H1 (cell line): ENCODE results near the gene ETS1. TPM values are rescaled to one million over a fixed set of nuclear protein-coding genes. Genes with fewer than 3 reads are reported as not detected.

Experiments used
- CTCF ChIA-PET: fragments of 300-600 bp; sonication (Branson Sonifier 250); formaldehyde crosslinking; loops from one replicate; lab custom pipeline; 2021; ENCODE audit not compliant: partially characterized antibody; lab: Charles Lee
- POLR2A ChIA-PET: fragments of 300-600 bp; sonication (Branson Sonifier 250); formaldehyde crosslinking; loops from one replicate; lab custom pipeline; 2021; ENCODE audit warnings: inconsistent platforms; ENCODE audit not compliant: partially characterized antibody; lab: Charles Lee
- DNase-seq, 2 experiments: peaks; one replicate each; pipeline versions ENCODE4 v3.0.0 to v3.0.0-alpha.2; 2010 to 2022; ENCODE audit warnings: low spot score in 2 of 2, low read depth in 1 of 2, mixed read lengths in 1 of 2
- FAIRE-seq: peaks from 2 replicates; lab custom pipeline; 2011; peaks lifted over from hg19 to GRCh38; lab: Jason Lieb, UNC
- H2AFZ ChIP-seq: 2 replicates; pipeline ENCODE4 v1.8.1; 2012; ENCODE audit warnings: low read length, inconsistent platforms
- H2AK5ac ChIP-seq: 2 replicates; pipeline ENCODE4 v1.6.1; 2013; ENCODE audit warnings: low read depth, low read length
- H2BK120ac ChIP-seq: replicated peaks from 2 replicates; pipeline ENCODE3; 2013; ENCODE audit warnings: low read depth, low read length, inconsistent platforms
- H2BK12ac ChIP-seq: 2 replicates; pipeline ENCODE4 v1.6.1; 2013; ENCODE audit warnings: low read depth, low read length
- H2BK15ac ChIP-seq: 2 replicates; pipeline ENCODE4 v1.6.1; 2013; ENCODE audit warnings: low read length
- H2BK20ac ChIP-seq: 2 replicates; pipeline ENCODE4 v1.6.1; 2013; ENCODE audit warnings: low read length
- H2BK5ac ChIP-seq: 2 replicates; pipeline ENCODE4 v1.6.1; 2013; ENCODE audit warnings: low read depth, low read length
- H3K14ac ChIP-seq: 2 replicates; pipeline ENCODE4 v1.6.1; 2013; ENCODE audit warnings: inconsistent platforms; ENCODE audit not compliant: insufficient read length
- H3K18ac ChIP-seq: 2 replicates; pipeline ENCODE4 v1.6.1; 2013; ENCODE audit warnings: low read length; ENCODE audit errors: extremely low read depth
- H3K23ac ChIP-seq: 2 replicates; pipeline ENCODE4 v1.6.1; 2013; ENCODE audit warnings: inconsistent platforms; ENCODE audit not compliant: insufficient read length
- H3K23me2 ChIP-seq: 2 replicates; pipeline ENCODE4 v1.6.1; 2013; ENCODE audit warnings: low read depth, low read length
- H3K27ac ChIP-seq: 2 replicates; pipeline ENCODE4 v1.6.1; 2011; ENCODE audit warnings: low read depth, low read length, inconsistent platforms
- H3K27me3 ChIP-seq, 4 experiments: replicated peaks in 1 of 4; 1 replicate in 1 of 4; 2 replicates in 3 of 4; pipeline versions ENCODE4 v1.6.1 to v1.8.1; 2011 to 2013; ENCODE audit warnings: low read length in 3 of 4, mild to moderate bottlenecking in 3 of 4, inconsistent platforms in 2 of 4, mixed read lengths in 2 of 4, moderate library complexity in 1 of 4; ENCODE audit not compliant: control insufficient read depth in 3 of 4, insufficient read depth in 3 of 4; ENCODE audit errors: extremely low read depth in 1 of 4
- H3K36me3 ChIP-seq, 4 experiments: 2 replicates each; pipeline versions ENCODE4 v1.6.1 to v1.8.1; 2011 to 2013; ENCODE audit warnings: mild to moderate bottlenecking in 4 of 4, low read length in 3 of 4, moderate library complexity in 2 of 4, control low read depth in 1 of 4, inconsistent platforms in 1 of 4; ENCODE audit not compliant: insufficient read depth in 4 of 4, control insufficient read depth in 2 of 4
- H3K4ac ChIP-seq: replicated peaks from 2 replicates; pipeline ENCODE3; 2013; ENCODE audit warnings: low read length, low read depth, mixed read lengths, inconsistent platforms; ENCODE audit not compliant: insufficient read length
- H3K4me1 ChIP-seq, 4 experiments: replicated peaks in 1 of 4; 1 replicate in 1 of 4; 2 replicates in 3 of 4; pipeline versions ENCODE4 v1.6.1 to v1.8.1; 2011 to 2013; ENCODE audit warnings: low read length in 3 of 4, inconsistent platforms in 2 of 4, mixed read lengths in 1 of 4; ENCODE audit not compliant: insufficient read depth in 4 of 4, control insufficient read depth in 3 of 4
- H3K4me2 ChIP-seq, 2 experiments: 2 replicates each; pipeline versions ENCODE4 v1.6.1 to v1.8.1; 2011 to 2013; ENCODE audit warnings: low read depth in 2 of 2, low read length in 2 of 2, control low read depth in 1 of 2, inconsistent platforms in 1 of 2, mild to moderate bottlenecking in 1 of 2; ENCODE audit not compliant: insufficient read depth in 1 of 2
- H3K4me3 ChIP-seq, 4 experiments: fragments of 200-600, 300-600 bp in 1 of 4; sonication (generic), shearing (Covaris generic), sonication (Bioruptor Twin) in 1 of 4; 2 replicates each; pipeline versions ENCODE4 v1.5.1 to v1.8.1; 2011 to 2016; ENCODE audit warnings: low read length in 4 of 4, low read depth in 3 of 4, control low read depth in 2 of 4, inconsistent platforms in 2 of 4, mild to moderate bottlenecking in 2 of 4, mixed read lengths in 1 of 4, moderate library complexity in 1 of 4; ENCODE audit not compliant: insufficient read depth in 2 of 4; ENCODE audit errors: extremely low read depth in 1 of 4
- H3K56ac ChIP-seq: replicated peaks from 2 replicates; pipeline ENCODE3; 2013; ENCODE audit warnings: low read depth, mild to moderate bottlenecking, mixed read lengths, low read length, inconsistent platforms; ENCODE audit not compliant: insufficient read length
- H3K79me1 ChIP-seq: 2 replicates; pipeline ENCODE4 v1.6.1; 2013; ENCODE audit warnings: low read depth, low read length, control low read depth
- H3K79me2 ChIP-seq, 2 experiments: 2 replicates each; pipeline versions ENCODE4 v1.6.1 to v1.8.1; 2012 to 2013; ENCODE audit warnings: low read length in 2 of 2, mild to moderate bottlenecking in 2 of 2, inconsistent platforms in 1 of 2; ENCODE audit not compliant: insufficient read depth in 2 of 2, control insufficient read depth in 1 of 2
- H3K9ac ChIP-seq, 4 experiments: replicated peaks in 1 of 4; 1 replicate in 1 of 4; 2 replicates in 3 of 4; pipeline versions ENCODE4 v1.6.1 to v1.8.1; 2011 to 2013; ENCODE audit warnings: low read depth in 3 of 4, low read length in 3 of 4, control low read depth in 2 of 4, mild to moderate bottlenecking in 2 of 4, moderate library complexity in 2 of 4, inconsistent platforms in 1 of 4; ENCODE audit errors: extremely low read depth in 1 of 4
- H3K9me3 ChIP-seq, 2 experiments: 2 replicates each; pipeline versions ENCODE4 v1.6.1 to v1.8.1; 2012 to 2013; ENCODE audit warnings: mild to moderate bottlenecking in 2 of 2, moderate library complexity in 2 of 2, control low read depth in 1 of 2, inconsistent platforms in 1 of 2, low read depth in 1 of 2, low read length in 1 of 2, mixed read lengths in 1 of 2; ENCODE audit not compliant: insufficient read depth in 2 of 2
- H4K20me1 ChIP-seq, 2 experiments: replicated peaks in 1 of 2; 2 replicates each; pipeline versions ENCODE3 to v1.8.1; 2011 to 2013; ENCODE audit warnings: inconsistent platforms in 2 of 2, low read length in 2 of 2, mild to moderate bottlenecking in 1 of 2; ENCODE audit not compliant: insufficient read depth in 2 of 2, control insufficient read depth in 1 of 2
- H4K5ac ChIP-seq: 2 replicates; pipeline ENCODE4 v1.6.1; 2013; ENCODE audit warnings: low read length, low read depth, mixed read lengths, inconsistent platforms; ENCODE audit not compliant: insufficient read length
- H4K8ac ChIP-seq: 2 replicates; pipeline ENCODE4 v1.8.0; 2013; ENCODE audit warnings: mild to moderate bottlenecking, moderate library complexity, low read length, inconsistent platforms; ENCODE audit not compliant: insufficient read depth; ENCODE audit errors: extremely low read depth
- H4K91ac ChIP-seq: replicated peaks from 2 replicates; pipeline ENCODE3; 2013; ENCODE audit warnings: low read length, mixed read lengths, inconsistent platforms; ENCODE audit not compliant: insufficient read length
- CREB1 ChIP-seq: IDR thresholded peaks from 2 replicates; pipeline ENCODE4 v1.6.1; 2012; ENCODE audit warnings: inconsistent platforms
- EGR1 ChIP-seq: IDR thresholded peaks from 2 replicates; pipeline ENCODE4 v1.6.1; 2011; ENCODE audit warnings: low read depth, low read length, borderline replicate concordance
- FOSL1 ChIP-seq: IDR thresholded peaks from 2 replicates; pipeline ENCODE4 v1.6.1; 2011; ENCODE audit warnings: mild to moderate bottlenecking, low read depth, low read length, moderate library complexity; ENCODE audit not compliant: insufficient read depth
- GTF2F1 ChIP-seq: IDR thresholded peaks from 2 replicates; pipeline ENCODE4 v1.6.1; 2012; ENCODE audit warnings: low read depth, low read length, improper control_type of control experiment, borderline replicate concordance
- WGBS, 2 experiments: shearing (Covaris generic) in 1 of 2; methylation state at CpG; one replicate each; pipeline versions ENCODE4 v1.1.6 to v1.1.7; 2013 to 2015; ENCODE audit warnings: low lambda C conversion rate in 2 of 2, mixed read lengths in 2 of 2, inconsistent platforms in 1 of 2, low coverage in 1 of 2, missing lambda C conversion rate in 1 of 2; ENCODE audit not compliant: insufficient replicate concordance in 2 of 2, insufficient coverage in 1 of 2, insufficient read length in 1 of 2; ENCODE audit errors: extremely low coverage in 1 of 2, missing lambda C conversion rate in 1 of 2; 5-methylcytosine and 5-hydroxymethylcytosine counted together
- polyA plus RNA-seq, 7 experiments: library from polyadenylated mRNA; depleted of rRNA in 3 of 7; stranded (reverse) in 5 of 7; unstranded in 2 of 7; fragments of >200 nt in 5 of 7; fragments of 200-250 nt in 2 of 7; gene quantifications; 1 replicate in 5 of 7; 2 replicates in 1 of 7; 4 replicates in 1 of 7; pipeline versions ENCODE4 v1.2.1 to v1.2.3, GENCODE V29; 2011 to 2013; ENCODE audit warnings: missing spikeins in 2 of 7, mixed read lengths in 2 of 7
- total RNA-seq: library from RNA; stranded (reverse); fragmentation: NEBNext Ultra II Directional; extraction: Animal tissue kit (Norgen Biotek cat#: 25700); gene quantifications from 2 replicates; pipeline ENCODE4 v1.2.1, GENCODE V29; 2021

Gene ETS1
- total and polyA plus RNA-seq, 2 of the 8 experiments (the other 6 are each of a cell fraction or from before 2014, with no cell fraction given), result 10.0 to 35.3 TPM

- no peak for TF ChIP-seq FOSL1
- TF ChIP-seq EGR1, result no peak
- no peak for TF ChIP-seq GTF2F1
- no peak for TF ChIP-seq CREB1
- H3K4me1 ChIP-seq, result peaks cover 4 to 40% (median 18%) of the 10 kb centered on the region in 4 experiments
- H3K36me3 ChIP-seq, result no peaks in the 10 kb centered on the region
- H3K23me2 ChIP-seq, result no peaks in the 10 kb centered on the region
- no peak overlapping the region for H2AFZ ChIP-seq
- ChIA-PET POLR2A (no interaction called here), CTCF (interaction anchor here (0.6 to 0.8 kb wide), 3 partner anchors 26 to 508 kb away, joined by 3 read pairs; no protein-coding TSS in a partner anchor)
- WGBS, 2 experiments, result 85% methylated on average over 4 of the region's 4 CpGs; no CpG with 5 or more reads in 1 of the 2 experiments
- H2AK5ac ChIP-seq, result peak overlapping the region; percentile 56; the same call in 1 of the 2 replicates
- H2BK15ac ChIP-seq, result peak overlapping the region; percentile 63
- no peak overlapping the region for H3K4me2 ChIP-seq
- H4K20me1 ChIP-seq, result no peaks in the 10 kb centered on the region
- no peak overlapping the region for H3K9ac ChIP-seq
- H4K5ac ChIP-seq, result no peak overlapping the region
- no peak overlapping the region for H2BK120ac ChIP-seq
- peak overlapping the region; percentile 13 for H3K4ac ChIP-seq
- H4K8ac ChIP-seq, result no peak overlapping the region
- no peaks in the 10 kb centered on the region for H3K9me3 ChIP-seq
- peaks cover 0 to 44% of the 10 kb centered on the region in 2 experiments; a peak in 3 of 4 replicates for H3K79me2 ChIP-seq
- H4K91ac ChIP-seq, result no peak overlapping the region
- no peak overlapping the region for H3K18ac ChIP-seq
- H2BK20ac ChIP-seq, result peak overlapping the region; percentile 40; the same call in 1 of the 2 replicates
- no peak overlapping the region for H3K27ac ChIP-seq
- H3K27me3 ChIP-seq, result no peaks in the 10 kb centered on the region
- DNase-seq (no peak), FAIRE-seq (no peak)
- no peak overlapping the region for H3K14ac ChIP-seq
- no peak overlapping the region for H3K23ac ChIP-seq
- no peaks in the 10 kb centered on the region; the same call in 1 of the 2 replicates for H3K79me1 ChIP-seq
- H2BK5ac ChIP-seq, result peak overlapping the region; percentile 17; the same call in 1 of the 2 replicates
- H3K4me3 ChIP-seq, result no peak overlapping the region
- no peak overlapping the region for H3K56ac ChIP-seq
- H2BK12ac ChIP-seq, result no peak overlapping the region; the same call in 1 of the 2 replicates
Observed at GRCh38 chr11:128579798-128580504, 7.4 kb downstream of the ETS1 start.
